GM12878 (cell line): ENCODE measurements around the gene TRAF2. TPM values are rescaled to one million over a fixed set of nuclear protein-coding genes. Genes with fewer than 3 reads are reported as not detected.

ENCODE experiments used
- ATAC-seq: fragments of 200-7000 bp; cut with Tn5 transposase; 3 replicates; pipeline ENCODE4 v1.9.1; 2020; ENCODE audit warnings: mild to moderate bottlenecking, moderate library complexity
- BruUV-seq: library from RNA; stranded (reverse); fragments of 400-500 nt; replicated peaks from 2 replicates; lab custom pipeline; 2021; lab: Mats Ljungman, UMichigan
- CTCF ChIA-PET: fragments of 300-600 bp; sonication (Branson Sonifier 250); formaldehyde crosslinking; extraction: SDS; loops from one replicate; lab custom pipeline; 2021; ENCODE audit warnings: inconsistent platforms; lab: Yijun Ruan, JAX
- POLR2A ChIA-PET: fragments of 350-600 bp; formaldehyde crosslinking; extraction: SDS; loops from one replicate; lab custom pipeline; 2021; ENCODE audit warnings: inconsistent platforms; lab: Charles Lee
- RAD21 ChIA-PET: fragments of 300-600 bp; sonication (Branson Sonifier 250); formaldehyde crosslinking; loops from one replicate; lab custom pipeline; 2023; ENCODE audit warnings: antibody characterized with exemption; ENCODE audit not compliant: unreplicated experiment; lab: Charles Lee
- SMC1A ChIA-PET: fragments of 300-600 bp; sonication (Branson Sonifier 250); formaldehyde crosslinking; loops from one replicate; lab custom pipeline; 2023; ENCODE audit not compliant: unreplicated experiment, uncharacterized antibody; lab: Charles Lee
- DNase-seq: peaks from one replicate; pipeline ENCODE4 v3.0.0-alpha.2; 2011; ENCODE audit warnings: low read depth, low spot score
- FAIRE-seq: peaks from 3 replicates; lab custom pipeline; 2011; peaks lifted over from hg19 to GRCh38; lab: Jason Lieb, UNC
- H2AFZ ChIP-seq: 2 replicates; pipeline ENCODE4 v1.6.0; 2011; ENCODE audit warnings: low read depth, low read length, control low read depth; ENCODE audit not compliant: control insufficient read depth
- H3K27ac ChIP-seq: 2 replicates; pipeline ENCODE4 v1.5.1; 2011; ENCODE audit warnings: control low read depth; ENCODE audit not compliant: control insufficient read depth, insufficient read depth
- H3K27me3 ChIP-seq, 2 experiments: replicated peaks in 1 of 2; 2 replicates each; pipeline versions ENCODE4 v1.6.0 to v1.6.1; 2011; ENCODE audit warnings: low read length in 1 of 2; ENCODE audit not compliant: control insufficient read depth in 2 of 2, insufficient read depth in 2 of 2
- H3K36me3 ChIP-seq, 2 experiments: 2 replicates each; pipeline ENCODE4 v1.5.1; 2011; ENCODE audit warnings: low read length in 1 of 2; ENCODE audit not compliant: control insufficient read depth in 2 of 2, insufficient read depth in 2 of 2
- H3K4me1 ChIP-seq: 2 replicates; pipeline ENCODE4 v1.6.1; 2011; ENCODE audit warnings: mild to moderate bottlenecking, low read length, moderate library complexity, mixed read lengths; ENCODE audit not compliant: control insufficient read depth, insufficient read depth
- H3K4me2 ChIP-seq: 2 replicates; pipeline ENCODE4 v1.6.0; 2011; ENCODE audit warnings: control low read depth; ENCODE audit not compliant: control insufficient read depth, insufficient read depth
- H3K4me3 ChIP-seq: fragments of 200-600 bp; sonication (generic); 2 replicates; pipeline ENCODE4 v1.5.1; 2016
- H3K79me2 ChIP-seq: 2 replicates; pipeline ENCODE4 v1.6.0; 2011; ENCODE audit warnings: low read length; ENCODE audit not compliant: control insufficient read depth, insufficient read depth
- H3K9ac ChIP-seq: 2 replicates; pipeline ENCODE4 v1.8.0; 2011; ENCODE audit warnings: low read length, control low read depth, mixed read lengths; ENCODE audit not compliant: control insufficient read depth, insufficient read depth
- H3K9me3 ChIP-seq: replicated peaks from 3 replicates; pipeline ENCODE4 v1.5.1; 2011; ENCODE audit warnings: mild to moderate bottlenecking, low read length; ENCODE audit not compliant: control insufficient read depth, insufficient read depth
- H4K20me1 ChIP-seq: 2 replicates; pipeline ENCODE4 v1.6.0; 2011; ENCODE audit not compliant: control insufficient read depth, insufficient read depth
- CBFB ChIP-seq: IDR thresholded peaks from 2 replicates; pipeline ENCODE4 v1.6.1; 2016; ENCODE audit warnings: antibody characterized with exemption, low read depth
- CBX3 ChIP-seq: fragments of 200-600 bp; sonication (generic); IDR thresholded peaks from 2 replicates; pipeline ENCODE4 v1.6.1; 2016; ENCODE audit warnings: low read depth, borderline replicate concordance
- DPF2 ChIP-seq: fragments of 450-650 bp; IDR thresholded peaks from 2 replicates; pipeline ENCODE4 v1.6.1; 2017; ENCODE audit warnings: mild to moderate bottlenecking
- EED ChIP-seq: sonication (generic); IDR thresholded peaks from 2 replicates; pipeline ENCODE4 v1.6.1; 2016; ENCODE audit warnings: antibody characterized with exemption, low read depth
- ETV6 ChIP-seq, 2 experiments: fragments of 450-650 bp in 1 of 2; IDR thresholded peaks in 1 of 2; conservative IDR thresholded peaks in 1 of 2; 2 replicates each; pipeline ENCODE4 v1.6.1; 2014; ENCODE audit warnings: antibody characterized with exemption in 1 of 2, borderline replicate concordance in 1 of 2, low read depth in 1 of 2, mild to moderate bottlenecking in 1 of 2, moderate library complexity in 1 of 2
- FOS ChIP-seq: IDR thresholded peaks from 3 replicates; pipeline ENCODE4 v1.6.1; 2011; ENCODE audit warnings: borderline replicate concordance; ENCODE audit not compliant: insufficient read length; ENCODE audit errors: extremely low read depth
- KDM1A ChIP-seq: fragments of 200-600 bp; sonication (generic); IDR thresholded peaks from 2 replicates; pipeline ENCODE4 v1.6.1; 2016; ENCODE audit warnings: borderline replicate concordance
- MYB ChIP-seq: fragments of 150-350 bp; IDR thresholded peaks from 2 replicates; pipeline ENCODE4 v1.6.1; 2014; ENCODE audit warnings: mild to moderate bottlenecking, low read depth, low read length, borderline replicate concordance
- MYC ChIP-seq: IDR thresholded peaks from 2 replicates; pipeline ENCODE4 v1.6.1; 2011; ENCODE audit warnings: mild to moderate bottlenecking, low read length, moderate library complexity, inconsistent platforms; ENCODE audit not compliant: insufficient read depth, insufficient replicate concordance, insufficient read length, severe bottlenecking
- NBN ChIP-seq: fragments of 450-650 bp; IDR thresholded peaks from 2 replicates; pipeline ENCODE4 v1.6.1; 2016
- PML ChIP-seq: IDR thresholded peaks from 2 replicates; pipeline ENCODE4 v1.6.1; 2012; ENCODE audit warnings: low read length, inconsistent platforms
- RAD51 ChIP-seq: fragments of 450-650 bp; IDR thresholded peaks from 2 replicates; pipeline ENCODE4 v1.6.1; 2016; ENCODE audit warnings: moderate library complexity, mild to moderate bottlenecking, inconsistent platforms
- SIX5 ChIP-seq: IDR thresholded peaks from 2 replicates; pipeline ENCODE4 v1.6.1; 2011; ENCODE audit warnings: mild to moderate bottlenecking, low read depth, low read length, moderate library complexity; ENCODE audit not compliant: severe bottlenecking
- STAT1 ChIP-seq: fragments of 450-650 bp; conservative IDR thresholded peaks from 2 replicates; pipeline ENCODE4 v1.6.1; 2014; ENCODE audit warnings: antibody characterized with exemption, mild to moderate bottlenecking
- YBX1 ChIP-seq: fragments of 450-650 bp; IDR thresholded peaks from 2 replicates; pipeline ENCODE4 v1.6.1; 2016; ENCODE audit warnings: antibody characterized with exemption
- ZNF592 ChIP-seq: fragments of 450-650 bp; IDR thresholded peaks from 2 replicates; pipeline ENCODE4 v1.6.1; 2017; ENCODE audit warnings: mild to moderate bottlenecking, moderate library complexity
- WGBS: methylation state at CpG from one replicate; pipeline ENCODE4 v1.1.6; 2016; ENCODE audit warnings: low lambda C conversion rate; ENCODE audit not compliant: insufficient replicate concordance, insufficient coverage; ENCODE audit errors: missing lambda C conversion rate; 5-methylcytosine and 5-hydroxymethylcytosine counted together
- in situ Hi-C: fragments of 300-500 bp; cut with MboI; formaldehyde crosslinking; loops from 9 replicates; pipeline ENCODE4 v1.14.3; 2018; ENCODE audit warnings: mixed read lengths
- intact Hi-C: fragments of 100-400 bp; cut with micrococcal nuclease; formaldehyde crosslinking; loops from one replicate; pipeline ENCODE4 v1.14.2; 2022; ENCODE audit not compliant: unreplicated experiment
- polyA plus RNA-seq, 11 experiments: library from polyadenylated mRNA; depleted of rRNA in 4 of 11; unstranded in 6 of 11; stranded (reverse) in 5 of 11; fragments of >200 nt; fragmentation: Nextera tagmentation in 4 of 11; fragmentation: Illumina TruSeq in 1 of 11; extraction: Ambion mirVana in 4 of 11; extraction: Trizol in 1 of 11; gene quantifications; 1 replicate in 1 of 11; 2 replicates in 10 of 11; pipeline versions ENCODE4 v1.2.1 to v1.2.3, GENCODE V29; 2011 to 2016; ENCODE audit warnings: inconsistent platforms in 2 of 11, missing spikeins in 2 of 11, low read depth in 1 of 11
- total RNA-seq, 4 experiments: library from RNA; depleted of rRNA in 3 of 4; stranded (reverse); fragments of >200 nt in 3 of 4; fragmentation: Illumina TruSeq in 1 of 4; extraction: Trizol in 1 of 4; gene quantifications; 2 replicates each; pipeline versions ENCODE4 v1.2.1 to v1.2.3, GENCODE V29; 2013 to 2021

TRAF2 gene
- total and polyA plus RNA-seq, 10 of the 15 experiments (the other 5 are each of a cell fraction or from before 2014, with no cell fraction given), result 0.34 to 39.5 (median 18.7) TPM

- BruUV-seq, result no TSS peak
- no peak for ATAC-seq
These were observed 66.1 kb downstream of the TRAF2 start for GRCh38 chr9:136952321-136952850.

More at GRCh38 chr9:136952321-136952850, 66.1 kb downstream of the TRAF2 start:
- no peak for DNase-seq
- TF ChIP-seq SIX5 (no peak), NBN (no peak), CBX3 (no peak), EED (no peak), RAD51 (no peak), STAT1 (no peak), KDM1A (no peak), ETV6 (conservative IDR thresholded peaks at IDR 0.05 in 1 of 2, IDR thresholded peaks at IDR 0.05 in 1 of 2; ENCODE audit: borderline replicate concordance in 1 of 2, low read depth in 1 of 2) (no peak), YBX1 (no peak), ZNF592 (no peak), DPF2 (no peak), FOS (no peak), MYB (no peak), PML (no peak), MYC (no peak), CBFB (no peak)
- Histone ChIP-seq H4K20me1 (no peaks in the 10 kb centered on the region), H3K4me3 (no peak overlapping the region), H3K9ac (no peak overlapping the region), H3K9me3 (no peaks in the 10 kb centered on the region), H2AFZ (no peak overlapping the region), H3K27me3 (no peaks in the 10 kb centered on the region), H3K79me2 (no peaks in the 10 kb centered on the region), H3K4me2 (no peak overlapping the region), H3K4me1 (peaks cover 6% of the 10 kb centered on the region; the same call in 1 of the 2 replicates), H3K36me3 (no peaks in the 10 kb centered on the region), H3K27ac (no peak overlapping the region)
- in situ Hi-C loops (no loop called here), intact Hi-C loops (no loop called here)
- ChIA-PET CTCF (interaction anchor here (1.0 kb wide), 1 partner anchor 82 kb away, joined by 4 read pairs; no protein-coding TSS in a partner anchor), POLR2A (interaction anchor here (0.6 kb wide), 1 partner anchor 270 kb away, joined by 3 read pairs; no protein-coding TSS in a partner anchor), RAD21 (interaction anchor here (0.6 kb wide), 1 partner anchor 267 kb away, joined by 3 read pairs; no protein-coding TSS in a partner anchor), SMC1A (interaction anchor here (0.6 kb wide), 1 partner anchor 13 kb away, joined by 3 read pairs; no protein-coding TSS in a partner anchor)
- 64% methylated on average over 13 of the region's 15 CpGs for WGBS
- no peak for FAIRE-seq
